Retina (tissue), 1 donor: ENCODE results near the gene VAV3.
"Not testable (repeated sequence)": the region's sequence is repeated elsewhere in the genome, so short reads cannot be mapped to it uniquely, and the experiment has no call there.

Source experiments
- DNase-seq: peaks from one replicate; pipeline ENCODE4 v3.0.0-alpha.2; 2016

The VAV3 gene

GRCh38 chr1:107933736-107934135, 31.2 kb downstream of the VAV3 start:
- DNase-seq: no peak

- DNase-seq: no peak
Observed at GRCh38 chr1:107930292-107930691, 34.7 kb downstream of the VAV3 start.

GRCh38 chr1:107927820-107928219, 37.2 kb downstream of the VAV3 start:
- DNase-seq: no peak

- no peak for DNase-seq
Observed at GRCh38 chr1:107926436-107927080, 38.4 kb downstream of the VAV3 start.

GRCh38 chr1:107925565-107925964, 39.4 kb downstream of the VAV3 start:
- DNase-seq: no peak

- DNase-seq: no peak
Observed at GRCh38 chr1:107920999-107921398, 44.0 kb downstream of the VAV3 start.

GRCh38 chr1:107920561-107920960, 44.4 kb downstream of the VAV3 start:
- no peak for DNase-seq

- DNase-seq: no peak
Observed at GRCh38 chr1:107919953-107920352, 45.0 kb downstream of the VAV3 start.

GRCh38 chr1:107914119-107914765, 50.7 kb downstream of the VAV3 start:
- no peak for DNase-seq

GRCh38 chr1:107912656-107913055, 52.3 kb downstream of the VAV3 start:
- no peak for DNase-seq

- no peak for DNase-seq
Observed at GRCh38 chr1:107900090-107900945, 64.7 kb downstream of the VAV3 start.

GRCh38 chr1:107899655-107900054, 65.3 kb downstream of the VAV3 start:
- no peak for DNase-seq

- DNase-seq: no peak
Observed at GRCh38 chr1:107897438-107898345, 67.3 kb downstream of the VAV3 start.

- no peak for DNase-seq
Observed at GRCh38 chr1:107896936-107897335, 68.0 kb downstream of the VAV3 start.

- DNase-seq: no peak
Observed at GRCh38 chr1:107896401-107896800, 68.6 kb downstream of the VAV3 start.

GRCh38 chr1:107895403-107896191, 69.4 kb downstream of the VAV3 start:
- DNase-seq: no peak

GRCh38 chr1:107894605-107895004, 70.4 kb downstream of the VAV3 start:
- DNase-seq: no peak

- DNase-seq: not testable (repeated sequence)
Observed at GRCh38 chr1:107893350-107893749, 71.6 kb downstream of the VAV3 start.

- DNase-seq: no peak
Observed at GRCh38 chr1:107889524-107889923, 75.5 kb downstream of the VAV3 start.

- no peak for DNase-seq
Observed at GRCh38 chr1:107883562-107883961, 81.4 kb downstream of the VAV3 start.

- DNase-seq: no peak
Observed at GRCh38 chr1:107879927-107880326, 85.1 kb downstream of the VAV3 start.

GRCh38 chr1:107879346-107879745, 85.6 kb downstream of the VAV3 start:
- no peak for DNase-seq
